RWPE2 (cell line): ENCODE measurements around the gene CACTIN.

Source experiments
- ATAC-seq: fragments of 200-7000 bp; cut with Tn5 transposase; 3 replicates; pipeline ENCODE4 v1.9.1; 2021; ENCODE audit warnings: low read depth
- DNase-seq: peaks from one replicate; pipeline ENCODE4 v3.0.0-alpha.2; 2020; ENCODE audit warnings: low spot score
- H3K27ac ChIP-seq: fragments of 450-650 bp; 2 replicates; pipeline ENCODE4 v1.5.1; 2017; ENCODE audit warnings: mild to moderate bottlenecking; ENCODE audit not compliant: poor library complexity, severe bottlenecking
- H3K27me3 ChIP-seq: fragments of 250-450 bp; sonication (Bioruptor Pico); 2 replicates; pipeline ENCODE4 v1.5.1; 2021; ENCODE audit warnings: mild to moderate bottlenecking, moderate library complexity; ENCODE audit not compliant: insufficient read depth, poor library complexity, severe bottlenecking
- H3K36me3 ChIP-seq: fragments of 250-450 bp; sonication (Bioruptor Pico); 2 replicates; pipeline ENCODE4 v1.5.1; 2020; ENCODE audit warnings: low read depth, mild to moderate bottlenecking, moderate library complexity
- H3K4me1 ChIP-seq: fragments of 250-450 bp; sonication (Bioruptor Pico); 2 replicates; pipeline ENCODE4 v1.5.1; 2021; ENCODE audit warnings: mild to moderate bottlenecking, moderate library complexity; ENCODE audit not compliant: insufficient read depth, poor library complexity, severe bottlenecking
- H3K4me3 ChIP-seq: fragments of 250-450 bp; sonication (Bioruptor Pico); 2 replicates; pipeline ENCODE4 v1.5.1; 2021; ENCODE audit warnings: mild to moderate bottlenecking, moderate library complexity; ENCODE audit not compliant: severe bottlenecking
- H3K9me3 ChIP-seq: fragments of 250-450 bp; sonication (Bioruptor Pico); 2 replicates; pipeline ENCODE4 v1.5.1; 2021; ENCODE audit warnings: mild to moderate bottlenecking, moderate library complexity; ENCODE audit not compliant: severe bottlenecking
- TF ChIP-seq, protein P1 (sequence below): fragments of 450-650 bp; IDR thresholded peaks from one replicate; pipeline ENCODE4 v1.5.1; 2017; ENCODE audit warnings: mild to moderate bottlenecking, moderate library complexity; ENCODE audit not compliant: poor library complexity, severe bottlenecking

Gene CACTIN

DNA sequence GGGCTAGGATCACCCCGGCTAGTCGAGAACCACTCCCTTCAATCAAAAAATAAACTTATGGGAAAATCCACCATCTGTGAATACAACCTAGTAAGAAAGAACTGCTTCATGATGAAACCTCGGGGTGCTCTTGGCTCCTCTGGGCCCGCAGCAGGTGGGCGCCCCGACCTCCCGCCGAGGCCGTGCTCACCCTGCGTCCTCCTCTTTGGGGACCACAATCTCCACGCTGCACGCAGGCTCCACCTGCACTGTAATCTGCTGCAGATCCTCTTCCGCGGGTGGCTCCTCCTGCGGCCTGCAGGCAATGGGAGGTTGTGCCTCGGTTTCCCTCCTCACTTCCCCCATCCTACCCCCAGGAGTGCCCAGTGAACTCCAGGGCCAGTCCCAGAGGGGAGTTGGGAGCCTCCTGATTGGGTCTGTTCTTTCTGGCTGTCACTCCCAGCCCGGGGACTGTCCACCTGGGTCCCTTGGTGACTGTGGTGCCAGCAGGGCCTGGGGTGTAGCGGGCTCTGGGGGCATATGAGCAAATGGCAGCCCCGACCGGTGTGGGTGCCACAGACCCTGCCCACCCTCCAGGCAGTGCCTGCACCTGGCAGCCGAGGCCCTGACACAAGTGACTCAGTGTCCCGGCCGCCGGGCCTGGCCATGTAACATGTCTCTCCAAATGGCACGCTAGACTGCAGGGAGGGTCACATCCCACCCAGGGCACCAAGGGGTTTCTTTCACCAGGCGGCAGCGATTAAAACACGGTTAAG, 15.1 kb upstream of the CACTIN start:
- no peak overlapping the region for H3K4me3 ChIP-seq
- no peaks in the 10 kb centered on the region for H3K36me3 ChIP-seq
- TF ChIP-seq, protein P1, sequence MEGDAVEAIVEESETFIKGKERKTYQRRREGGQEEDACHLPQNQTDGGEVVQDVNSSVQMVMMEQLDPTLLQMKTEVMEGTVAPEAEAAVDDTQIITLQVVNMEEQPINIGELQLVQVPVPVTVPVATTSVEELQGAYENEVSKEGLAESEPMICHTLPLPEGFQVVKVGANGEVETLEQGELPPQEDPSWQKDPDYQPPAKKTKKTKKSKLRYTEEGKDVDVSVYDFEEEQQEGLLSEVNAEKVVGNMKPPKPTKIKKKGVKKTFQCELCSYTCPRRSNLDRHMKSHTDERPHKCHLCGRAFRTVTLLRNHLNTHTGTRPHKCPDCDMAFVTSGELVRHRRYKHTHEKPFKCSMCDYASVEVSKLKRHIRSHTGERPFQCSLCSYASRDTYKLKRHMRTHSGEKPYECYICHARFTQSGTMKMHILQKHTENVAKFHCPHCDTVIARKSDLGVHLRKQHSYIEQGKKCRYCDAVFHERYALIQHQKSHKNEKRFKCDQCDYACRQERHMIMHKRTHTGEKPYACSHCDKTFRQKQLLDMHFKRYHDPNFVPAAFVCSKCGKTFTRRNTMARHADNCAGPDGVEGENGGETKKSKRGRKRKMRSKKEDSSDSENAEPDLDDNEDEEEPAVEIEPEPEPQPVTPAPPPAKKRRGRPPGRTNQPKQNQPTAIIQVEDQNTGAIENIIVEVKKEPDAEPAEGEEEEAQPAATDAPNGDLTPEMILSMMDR, result no peak
- no peaks in the 10 kb centered on the region for H3K27me3 ChIP-seq
- H3K4me1 ChIP-seq, result no peaks in the 10 kb centered on the region
- DNase-seq, result no peak
- no peak for ATAC-seq
- no peak overlapping the region for H3K27ac ChIP-seq
- H3K9me3 ChIP-seq, result no peaks in the 10 kb centered on the region

DNA sequence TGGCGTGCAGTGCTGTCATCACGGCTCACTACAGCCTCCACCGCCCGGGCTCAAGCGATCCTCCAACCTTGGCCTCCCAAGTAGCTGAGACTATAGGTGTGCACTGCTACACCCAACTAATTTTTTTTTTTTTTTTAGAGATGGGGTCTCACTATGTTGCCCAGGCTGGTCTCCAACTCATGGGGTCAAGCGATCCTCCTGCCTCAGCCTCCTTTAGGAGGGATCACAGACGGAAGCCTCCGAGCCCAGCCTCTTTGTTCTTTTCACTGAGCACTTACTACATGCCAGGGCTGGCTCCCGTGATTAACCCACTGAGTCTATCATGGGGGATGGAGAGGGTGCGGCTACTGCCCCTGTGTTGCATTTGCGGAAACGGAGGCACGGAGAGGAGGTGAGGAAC, 12.9 kb upstream of the CACTIN start:
- no peak overlapping the region for H3K4me3 ChIP-seq
- H3K27ac ChIP-seq, result no peak overlapping the region
- H3K4me1 ChIP-seq, result no peaks in the 10 kb centered on the region
- DNase-seq (no peak), ATAC-seq (no peak)
- no peaks in the 10 kb centered on the region for H3K9me3 ChIP-seq
- H3K36me3 ChIP-seq, result no peaks in the 10 kb centered on the region
- H3K27me3 ChIP-seq, result no peaks in the 10 kb centered on the region
- TF ChIP-seq, protein P1, result no peak

DNA sequence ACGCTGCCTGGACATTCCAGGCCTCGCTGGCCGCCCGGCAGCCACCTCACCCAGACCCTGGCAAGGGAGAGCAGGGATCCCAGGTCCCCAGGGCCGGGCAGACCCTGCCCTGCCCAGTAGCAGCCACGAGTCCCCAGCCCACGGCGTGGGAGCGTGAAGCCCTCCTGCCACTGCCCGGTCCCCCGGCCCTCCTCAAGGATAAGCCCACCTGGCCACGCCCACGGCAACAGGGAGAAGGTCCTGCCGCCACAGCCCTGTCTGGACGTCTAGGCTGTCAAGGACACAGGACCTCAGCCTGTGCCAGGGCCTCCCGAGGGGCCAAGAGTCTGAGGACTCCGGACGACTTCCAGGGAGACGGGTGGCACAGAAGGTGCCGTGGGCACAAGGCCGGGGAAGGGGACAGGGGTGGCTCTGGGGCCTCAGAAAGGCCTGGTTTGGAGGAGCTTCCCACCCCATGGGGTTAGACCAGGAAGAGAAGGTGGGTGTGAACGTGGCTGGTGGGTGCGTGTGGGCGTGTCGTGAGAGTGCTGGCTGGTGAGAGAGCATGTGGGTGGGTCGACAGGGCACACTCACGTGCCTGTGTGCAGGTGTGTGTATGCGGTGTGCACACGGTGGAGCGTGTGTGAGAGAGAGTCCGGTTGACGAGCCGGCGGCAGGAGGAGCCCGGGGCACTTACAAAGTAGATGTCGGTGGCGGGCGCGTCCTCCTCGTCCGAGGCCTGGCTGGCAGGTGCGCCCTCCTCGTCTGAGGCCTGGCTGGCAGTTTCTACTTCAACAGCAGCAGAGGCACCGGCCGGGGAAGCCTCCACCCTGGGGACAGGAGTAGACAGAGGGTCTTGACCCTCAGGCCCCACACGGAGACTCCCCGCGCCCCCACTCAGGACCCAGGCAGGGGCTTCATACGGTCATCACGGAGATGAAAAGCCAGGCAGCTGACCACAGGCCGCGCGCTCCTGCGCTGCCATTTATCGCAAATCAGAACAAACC, 11.9 kb upstream of the CACTIN start:
- TF ChIP-seq, protein P1, result no peak
- H3K36me3 ChIP-seq, result no peaks in the 10 kb centered on the region
- no peaks in the 10 kb centered on the region for H3K9me3 ChIP-seq
- ATAC-seq (no peak), DNase-seq (no peak)
- no peaks in the 10 kb centered on the region for H3K4me1 ChIP-seq
- no peaks in the 10 kb centered on the region for H3K27me3 ChIP-seq
- no peak overlapping the region for H3K27ac ChIP-seq
- no peak overlapping the region for H3K4me3 ChIP-seq

DNA sequence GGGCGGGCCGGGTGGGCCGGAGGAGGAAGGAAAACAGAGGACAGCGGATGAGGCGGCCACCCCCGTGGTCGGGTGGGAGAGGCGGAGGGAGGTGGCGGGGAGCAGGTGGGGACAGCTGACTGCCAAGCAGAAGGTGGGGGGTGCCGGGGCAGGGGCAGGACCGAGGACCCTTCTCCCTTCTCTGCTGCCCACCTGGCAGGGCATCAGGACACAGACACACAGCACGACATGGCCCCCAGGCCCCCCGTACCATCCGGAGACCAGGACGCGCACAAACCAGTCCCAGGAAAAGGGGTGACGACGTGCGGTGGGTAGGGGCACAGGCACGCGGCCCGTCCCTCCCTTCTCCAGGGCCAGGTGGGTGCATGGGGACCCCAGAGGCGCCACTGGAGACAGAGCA, 11.0 kb upstream of the CACTIN start:
- TF ChIP-seq, protein P1, result no peak
- no peak overlapping the region for H3K27ac ChIP-seq
- DNase-seq (no peak), ATAC-seq (no peak)
- H3K9me3 ChIP-seq, result no peaks in the 10 kb centered on the region
- H3K27me3 ChIP-seq, result no peaks in the 10 kb centered on the region
- no peaks in the 10 kb centered on the region for H3K4me1 ChIP-seq
- H3K4me3 ChIP-seq, result no peak overlapping the region
- no peaks in the 10 kb centered on the region for H3K36me3 ChIP-seq

DNA sequence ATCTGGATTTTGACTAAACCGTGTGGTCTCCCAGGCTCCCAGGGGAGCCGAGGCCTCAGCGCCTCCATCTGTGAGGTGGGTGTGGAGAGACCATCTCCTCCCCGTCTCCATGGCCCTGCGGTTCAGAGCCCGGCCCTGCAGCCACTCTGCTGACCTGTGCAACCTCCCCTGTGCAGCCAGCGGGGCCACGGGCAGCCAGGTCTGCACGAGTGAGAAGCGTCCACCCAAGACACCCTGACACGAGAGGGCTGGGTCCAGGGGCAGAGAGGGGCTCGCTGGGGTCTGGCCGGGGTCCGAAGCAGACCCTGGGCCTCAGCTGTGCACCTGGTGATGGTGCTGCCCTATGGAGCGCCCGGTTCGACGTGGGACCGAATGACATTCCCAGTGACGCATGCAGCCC, 10.4 kb upstream of the CACTIN start:
- no peak overlapping the region for H3K4me3 ChIP-seq
- H3K27me3 ChIP-seq, result no peaks in the 10 kb centered on the region
- DNase-seq (no peak), ATAC-seq (no peak)
- H3K36me3 ChIP-seq, result no peaks in the 10 kb centered on the region
- no peak overlapping the region for H3K27ac ChIP-seq
- TF ChIP-seq, protein P1, result no peak
- no peaks in the 10 kb centered on the region for H3K9me3 ChIP-seq
- no peaks in the 10 kb centered on the region for H3K4me1 ChIP-seq
